Measurements from ENCODE around the gene TMEM150B.

TMEM150B gene

DNA sequence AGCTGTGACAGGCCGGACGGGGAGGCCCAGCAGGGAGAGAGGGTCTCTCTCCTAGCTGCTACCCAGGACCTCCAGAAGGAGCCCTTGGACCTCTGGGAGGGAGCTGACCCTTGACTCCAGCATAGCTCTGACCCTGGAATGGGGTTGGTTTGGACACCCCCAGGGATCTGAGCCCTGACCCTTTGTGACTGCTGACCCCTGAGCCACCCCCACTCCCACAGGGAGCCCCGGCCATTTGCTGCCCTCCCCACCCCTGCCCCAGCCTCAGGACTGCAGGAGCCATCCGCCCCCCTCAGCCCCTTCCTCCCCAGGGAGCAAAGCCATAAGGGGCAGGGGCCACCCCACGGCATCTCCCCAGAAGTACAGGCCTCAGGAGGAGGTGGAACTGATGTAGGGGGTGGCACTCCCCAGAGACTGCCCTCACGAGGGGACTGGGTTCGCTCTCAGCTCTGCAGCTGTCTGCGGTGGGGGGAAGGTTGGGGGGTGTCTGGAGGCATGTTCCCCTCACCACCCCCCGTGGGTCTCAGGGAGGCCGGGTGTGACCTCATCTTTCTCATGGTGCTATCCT, 22.4 kb upstream of the TMEM150B start:
- Histone ChIP-seq H3K4me1 (ENCODE audit: control insufficient read depth, low read length) (no peaks in the 10 kb centered on the region), H3K4me2 (ENCODE audit: low read length) (no peak overlapping the region), H3K79me2 (ENCODE audit: control insufficient read depth, low read length) (no peaks in the 10 kb centered on the region), H3K9me3 (ENCODE audit: control insufficient read depth, insufficient read depth, low read length) (no peaks in the 10 kb centered on the region), H3F3A (ENCODE audit: control insufficient read depth, insufficient read depth) (no peaks in the 10 kb centered on the region), H3K27me3 (ENCODE audit: control insufficient read depth, low read length) (peaks cover 10% of the 10 kb centered on the region), H3K36me3 (ENCODE audit: control insufficient read depth, low read length) (peaks cover 6% of the 10 kb centered on the region), H3K4me3 (ENCODE audit: low read length) (no peak overlapping the region), H3K9me2 (replicated peaks; ENCODE audit: control insufficient read depth, low read length) (no peaks in the 10 kb centered on the region), H4K20me1 (ENCODE audit: control insufficient read depth, insufficient read depth, low read depth, low read length) (no peaks in the 10 kb centered on the region), H3K27ac (ENCODE audit: low read depth, low read length) (no peak overlapping the region)
- TF ChIP-seq EZH2phosphoT487 (IDR thresholded peaks at IDR 0.05; ENCODE audit: borderline replicate concordance, low read length) = no peak
- TF ChIP-seq, protein P1, sequence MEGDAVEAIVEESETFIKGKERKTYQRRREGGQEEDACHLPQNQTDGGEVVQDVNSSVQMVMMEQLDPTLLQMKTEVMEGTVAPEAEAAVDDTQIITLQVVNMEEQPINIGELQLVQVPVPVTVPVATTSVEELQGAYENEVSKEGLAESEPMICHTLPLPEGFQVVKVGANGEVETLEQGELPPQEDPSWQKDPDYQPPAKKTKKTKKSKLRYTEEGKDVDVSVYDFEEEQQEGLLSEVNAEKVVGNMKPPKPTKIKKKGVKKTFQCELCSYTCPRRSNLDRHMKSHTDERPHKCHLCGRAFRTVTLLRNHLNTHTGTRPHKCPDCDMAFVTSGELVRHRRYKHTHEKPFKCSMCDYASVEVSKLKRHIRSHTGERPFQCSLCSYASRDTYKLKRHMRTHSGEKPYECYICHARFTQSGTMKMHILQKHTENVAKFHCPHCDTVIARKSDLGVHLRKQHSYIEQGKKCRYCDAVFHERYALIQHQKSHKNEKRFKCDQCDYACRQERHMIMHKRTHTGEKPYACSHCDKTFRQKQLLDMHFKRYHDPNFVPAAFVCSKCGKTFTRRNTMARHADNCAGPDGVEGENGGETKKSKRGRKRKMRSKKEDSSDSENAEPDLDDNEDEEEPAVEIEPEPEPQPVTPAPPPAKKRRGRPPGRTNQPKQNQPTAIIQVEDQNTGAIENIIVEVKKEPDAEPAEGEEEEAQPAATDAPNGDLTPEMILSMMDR (IDR thresholded peaks at IDR 0.05; ENCODE audit: low read depth, low read length, poor library complexity, severe bottlenecking) = no peak

DNA sequence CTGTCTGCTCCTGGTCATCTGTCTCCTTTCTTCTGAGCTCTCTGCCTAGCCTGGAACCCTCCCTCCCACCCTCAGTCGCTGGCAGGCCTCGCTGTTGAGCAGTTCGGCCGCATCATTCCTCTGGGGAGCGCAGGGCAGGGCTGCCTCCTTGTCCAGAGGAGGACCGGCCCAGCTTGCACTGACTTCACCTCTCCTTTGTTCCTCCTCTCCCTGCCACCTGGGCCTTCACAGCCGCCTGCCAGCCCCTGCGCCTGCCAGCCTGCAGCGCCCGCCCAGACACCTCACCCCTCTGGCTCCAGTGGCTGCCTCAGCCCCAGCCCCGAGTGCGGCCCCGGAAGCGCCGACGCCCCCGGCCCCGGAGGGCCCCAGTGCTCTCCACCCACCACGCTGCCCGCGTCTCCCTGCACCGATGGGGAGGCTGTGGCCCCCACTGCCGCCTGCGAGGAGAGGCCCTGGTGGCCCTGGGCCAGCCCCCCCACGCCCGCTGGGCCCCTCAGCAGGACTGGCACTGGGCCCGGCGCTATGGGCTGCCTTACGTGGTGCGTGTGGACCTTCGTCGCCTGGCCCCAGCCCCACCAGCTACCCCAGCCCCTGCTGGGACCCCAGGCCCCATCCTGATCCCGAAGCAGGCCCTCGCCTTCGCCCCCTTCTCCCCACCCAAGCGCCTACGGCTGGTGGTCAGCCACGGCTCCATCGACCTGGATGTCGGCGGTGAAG, 21.7 kb upstream of the TMEM150B start:
- Histone ChIP-seq H3K79me2 (ENCODE audit: control insufficient read depth, low read length) (peaks cover under 1% of the 10 kb centered on the region), H3K27me3 (ENCODE audit: control insufficient read depth, low read length) (peaks cover 4% of the 10 kb centered on the region), H3K9me2 (replicated peaks; ENCODE audit: control insufficient read depth, low read length) (no peaks in the 10 kb centered on the region), H3F3A (ENCODE audit: control insufficient read depth, insufficient read depth) (no peaks in the 10 kb centered on the region), H3K4me1 (ENCODE audit: control insufficient read depth, low read length) (no peaks in the 10 kb centered on the region), H3K4me2 (ENCODE audit: low read length) (no peak overlapping the region), H3K36me3 (ENCODE audit: control insufficient read depth, low read length) (peaks cover 13% of the 10 kb centered on the region), H3K9me3 (ENCODE audit: control insufficient read depth, insufficient read depth, low read length) (no peaks in the 10 kb centered on the region), H3K27ac (ENCODE audit: low read depth, low read length) (no peak overlapping the region), H4K20me1 (ENCODE audit: control insufficient read depth, insufficient read depth, low read depth, low read length) (no peaks in the 10 kb centered on the region), H3K4me3 (ENCODE audit: low read length) (no peak overlapping the region)
- TF ChIP-seq EZH2phosphoT487 (IDR thresholded peaks at IDR 0.05; ENCODE audit: borderline replicate concordance, low read length) = no peak
- TF ChIP-seq, protein P1 (IDR thresholded peaks at IDR 0.05; ENCODE audit: low read depth, low read length, poor library complexity, severe bottlenecking) = no peak

DNA sequence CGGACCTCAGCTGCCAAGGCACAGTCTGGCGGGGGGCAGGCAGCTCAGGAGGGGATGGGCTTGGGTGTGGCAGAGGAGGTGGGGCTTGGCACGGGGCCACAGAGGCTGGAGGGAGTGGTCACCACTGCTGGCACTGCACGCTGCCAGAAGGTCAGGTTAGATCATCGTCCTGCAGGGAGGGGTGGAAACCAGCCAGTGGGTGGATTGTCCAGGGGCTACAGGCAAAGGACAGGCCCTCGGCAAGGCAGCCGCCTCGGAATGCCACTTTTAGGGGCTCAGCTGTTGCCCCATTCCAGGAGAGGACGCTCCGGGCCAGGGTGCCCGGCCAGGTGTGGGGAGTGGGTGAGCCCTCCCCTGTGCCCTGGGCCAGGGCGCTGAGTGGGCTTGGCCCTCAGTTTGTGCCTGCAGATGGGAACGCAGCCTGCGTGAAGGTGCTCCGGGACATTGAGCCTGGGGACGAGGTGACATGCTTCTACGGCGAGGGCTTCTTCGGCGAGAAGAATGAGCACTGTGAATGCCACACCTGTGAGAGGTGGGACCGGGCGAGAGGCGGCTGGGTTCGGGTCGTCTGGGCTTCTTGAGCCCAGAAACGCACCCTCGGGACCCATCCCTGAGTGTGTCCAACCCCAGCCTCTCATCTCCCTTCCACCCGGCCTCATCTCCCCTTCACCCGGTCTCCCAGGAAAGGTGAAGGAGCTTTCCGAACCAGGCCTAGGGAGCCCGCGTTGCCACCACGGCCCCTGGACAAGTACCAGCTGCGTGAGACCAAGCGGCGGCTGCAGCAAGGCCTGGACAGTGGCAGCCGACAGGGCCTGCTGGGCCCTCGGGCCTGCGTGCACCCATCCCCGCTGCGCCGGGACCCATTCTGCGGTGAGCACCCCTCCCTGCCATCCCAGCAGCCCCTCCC, 20.9 kb upstream of the TMEM150B start:
- Histone ChIP-seq H3F3A (ENCODE audit: control insufficient read depth, insufficient read depth) (no peaks in the 10 kb centered on the region), H3K79me2 (ENCODE audit: control insufficient read depth, low read length) (peaks cover 8% of the 10 kb centered on the region), H3K27ac (ENCODE audit: low read depth, low read length) (no peak overlapping the region), H3K4me3 (ENCODE audit: low read length) (no peak overlapping the region), H3K9me3 (ENCODE audit: control insufficient read depth, insufficient read depth, low read length) (no peaks in the 10 kb centered on the region), H3K4me2 (ENCODE audit: low read length) (no peak overlapping the region), H4K20me1 (ENCODE audit: control insufficient read depth, insufficient read depth, low read depth, low read length) (0 out of 2 replicates have a peak, but pooled peaks cover 3% of the 10 kb centered on the region), H3K4me1 (ENCODE audit: control insufficient read depth, low read length) (peaks cover 7% of the 10 kb centered on the region), H3K9me2 (replicated peaks; ENCODE audit: control insufficient read depth, low read length) (no peaks in the 10 kb centered on the region), H3K27me3 (ENCODE audit: control insufficient read depth, low read length) (no peaks in the 10 kb centered on the region), H3K36me3 (ENCODE audit: control insufficient read depth, low read length) (peaks cover 16% of the 10 kb centered on the region)
- no peak for TF ChIP-seq EZH2phosphoT487 (IDR thresholded peaks at IDR 0.05; ENCODE audit: borderline replicate concordance, low read length)
- TF ChIP-seq, protein P1 (IDR thresholded peaks at IDR 0.05; ENCODE audit: low read depth, low read length, poor library complexity, severe bottlenecking) = no peak

All from DOHH2 (cell line).